ENCODE data around the gene RCC1.
"Not testable (repeated sequence)": the region's sequence is repeated elsewhere in the genome, so short reads cannot be mapped to it uniquely, and the experiment has no call there.

The RCC1 gene

DNA sequence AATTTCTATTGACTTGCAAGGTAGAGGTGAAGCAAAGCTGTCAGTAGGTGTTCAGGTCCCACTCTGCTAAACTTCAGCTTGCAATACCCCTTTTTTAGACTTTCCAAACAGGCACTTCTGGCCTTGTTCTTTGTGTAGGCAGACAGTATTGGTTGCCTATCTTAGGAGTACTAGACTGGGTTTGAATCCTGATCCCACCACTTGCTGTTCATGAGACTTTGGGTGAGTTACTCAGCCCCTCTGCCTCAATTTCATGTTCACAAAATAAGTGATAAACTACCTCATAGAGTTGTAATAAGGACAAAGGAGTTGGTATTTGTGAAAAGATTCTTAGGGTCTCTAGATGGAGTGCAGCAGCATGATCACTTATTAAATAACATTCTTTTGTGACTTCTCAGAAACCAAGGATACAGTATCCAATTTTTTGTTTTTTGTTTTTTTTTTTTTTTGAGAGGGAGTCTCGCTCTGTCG is 5.2 kb downstream of the RCC1 start:
- in situ Hi-C loops (cut with MboI; ENCODE audit: low sequenced_read_pairs) = no loop called here

GRCh38 chr1:28512058-28512611 is 6.3 kb downstream of the RCC1 start:
- in situ Hi-C loops (cut with MboI; ENCODE audit: low sequenced_read_pairs) = no loop called here

DNA sequence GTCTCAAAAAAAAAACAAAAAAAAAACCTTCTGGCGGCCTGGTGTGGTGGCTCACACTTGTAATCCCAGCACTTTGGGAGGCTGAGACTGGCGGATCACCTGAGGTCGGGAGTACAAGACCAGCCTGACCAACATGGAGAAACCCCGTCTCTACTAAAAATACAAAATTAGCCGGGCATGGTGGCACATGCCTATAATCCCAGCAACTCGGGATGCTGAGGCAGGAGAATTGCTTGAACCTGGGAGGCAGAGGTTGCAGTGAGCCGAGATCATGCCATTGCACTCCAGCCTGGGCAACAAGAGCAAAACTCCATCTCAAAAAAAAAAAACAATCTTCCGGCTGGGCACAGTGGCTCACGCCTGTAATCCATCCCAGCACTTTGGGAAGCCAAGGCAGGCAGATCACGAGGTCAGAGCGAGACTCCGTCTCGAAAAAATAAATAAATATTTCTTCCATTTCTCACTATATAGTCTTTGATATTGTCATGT is 8.6 kb downstream of the RCC1 start:
- in situ Hi-C loops (cut with MboI; ENCODE audit: low sequenced_read_pairs) = not testable (repeated sequence)

GRCh38 chr1:28516518-28516956 is 10.7 kb downstream of the RCC1 start:
- in situ Hi-C loops (cut with MboI; ENCODE audit: low sequenced_read_pairs) = no loop called here

DNA sequence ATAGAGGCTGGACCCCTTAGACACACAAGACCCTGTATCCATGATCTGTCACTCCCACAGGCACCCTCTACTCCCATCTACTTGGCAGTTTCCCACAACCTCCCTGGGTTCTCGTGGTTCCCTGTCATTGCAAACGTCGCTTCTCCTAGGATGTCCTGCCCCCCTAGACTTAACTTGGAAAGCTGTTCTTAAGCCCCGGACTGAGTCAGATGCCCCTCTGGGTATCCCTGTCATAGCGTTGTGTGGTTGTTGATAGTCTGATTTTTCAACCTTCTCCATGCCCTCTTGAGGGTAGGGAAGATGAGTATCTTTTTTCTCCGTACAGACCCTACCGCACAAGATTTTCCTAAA is 11.8 kb downstream of the RCC1 start:
- in situ Hi-C loops (cut with MboI; ENCODE audit: low sequenced_read_pairs) = no loop called here

- in situ Hi-C loops (cut with MboI; ENCODE audit: low sequenced_read_pairs) = no loop called here
These were observed 12.3 kb downstream of the RCC1 start for GRCh38 chr1:28518000-28518744.

- in situ Hi-C loops (cut with MboI; ENCODE audit: low sequenced_read_pairs) = no loop called here
These were observed 13.0 kb downstream of the RCC1 start for GRCh38 chr1:28518745-28519341.

GRCh38 chr1:28519946-28520725 is 14.3 kb downstream of the RCC1 start:
- in situ Hi-C loops (cut with MboI; ENCODE audit: low sequenced_read_pairs) = no loop called here

GRCh38 chr1:28520796-28521195 is 15.0 kb downstream of the RCC1 start:
- in situ Hi-C loops (cut with MboI; ENCODE audit: low sequenced_read_pairs) = not testable (repeated sequence)

DNA sequence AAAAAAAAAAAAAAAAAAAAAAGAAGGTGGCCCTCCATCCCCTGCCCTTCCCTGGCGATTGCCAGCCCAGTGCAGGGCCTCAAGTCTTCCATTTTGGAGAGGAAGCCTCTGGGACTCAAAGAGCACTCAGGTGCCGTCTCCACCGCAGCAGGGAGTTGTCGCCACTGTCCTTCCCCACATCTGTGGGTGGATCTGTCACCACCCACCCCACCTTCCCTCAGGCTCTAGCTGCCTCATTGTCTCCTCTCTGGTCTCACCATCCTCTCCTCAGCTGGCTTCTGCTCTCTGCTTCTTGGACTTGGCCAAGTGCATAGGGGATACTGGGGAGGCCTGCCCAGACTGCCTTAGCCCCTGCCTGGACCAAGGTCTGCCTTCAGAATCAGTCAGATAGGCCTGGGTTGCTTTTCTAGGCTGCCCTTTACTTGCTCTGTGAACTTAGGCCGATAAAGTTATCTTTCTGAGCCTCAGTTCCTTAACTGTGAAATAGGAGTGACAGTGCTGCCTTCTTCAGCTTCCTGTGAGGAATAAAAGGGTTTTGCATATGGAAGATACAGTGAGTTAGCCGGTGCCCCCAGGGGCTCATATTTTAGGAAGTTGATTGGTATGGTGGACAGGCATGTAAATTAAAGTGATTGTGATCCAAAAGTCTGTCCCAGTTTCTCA is 15.8 kb downstream of the RCC1 start:
- in situ Hi-C loops (cut with MboI; ENCODE audit: low sequenced_read_pairs) = no loop called here

GRCh38 chr1:28522537-28522936 is 16.7 kb downstream of the RCC1 start:
- in situ Hi-C loops (cut with MboI; ENCODE audit: low sequenced_read_pairs) = not testable (repeated sequence)

DNA sequence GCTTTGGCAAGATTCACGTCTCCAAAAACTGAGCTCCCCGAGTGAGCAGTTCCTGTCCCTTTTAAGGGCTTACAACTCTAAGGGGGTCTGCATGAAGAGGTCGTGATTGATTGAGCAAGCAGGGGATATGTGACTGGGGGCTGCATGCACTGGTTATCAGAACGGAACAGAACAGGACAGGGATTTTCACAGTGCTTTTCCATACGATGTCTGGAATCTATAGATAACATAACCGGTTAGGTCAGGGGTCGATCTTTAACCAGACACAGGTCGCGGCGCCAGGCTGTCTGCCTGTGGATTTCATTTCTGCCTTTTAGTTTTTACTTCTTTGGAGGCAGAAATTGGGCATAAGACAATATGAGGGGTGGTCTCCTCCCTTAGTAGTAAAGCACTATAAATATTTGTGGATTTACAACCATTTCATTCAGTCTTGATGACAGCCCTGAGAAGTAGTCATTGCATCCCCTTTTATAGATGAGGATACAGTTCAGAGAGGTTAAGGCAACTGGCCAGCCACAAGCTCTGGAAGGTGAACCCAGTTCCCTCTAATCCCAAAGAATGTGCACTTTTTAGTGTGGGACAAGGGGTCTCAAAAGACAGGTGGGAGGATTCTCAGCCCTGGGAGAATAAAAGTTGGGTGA is 19.3 kb downstream of the RCC1 start:
- in situ Hi-C loops (cut with MboI; ENCODE audit: low sequenced_read_pairs) = not testable (repeated sequence)

DNA sequence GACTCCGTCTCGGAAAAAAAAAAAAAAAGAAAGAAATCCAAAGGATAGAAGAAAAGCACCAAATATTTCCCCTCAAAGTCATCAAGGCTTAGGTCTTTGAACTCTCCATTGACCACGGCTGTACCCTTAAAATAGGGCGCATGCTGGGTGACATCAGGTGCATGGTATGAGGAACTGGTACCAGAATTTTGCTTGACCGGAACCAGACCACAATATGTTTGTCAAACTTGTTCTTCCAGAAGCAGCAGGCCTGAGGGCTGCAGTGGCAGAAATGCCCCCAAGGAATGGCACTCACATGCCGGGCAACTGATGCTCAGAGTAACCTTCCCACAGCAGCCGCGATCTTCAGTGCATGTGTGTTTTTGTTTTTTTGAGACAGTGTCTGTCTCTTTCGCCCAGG is 21.0 kb downstream of the RCC1 start:
- in situ Hi-C loops (cut with MboI; ENCODE audit: low sequenced_read_pairs) = no loop called here

DNA sequence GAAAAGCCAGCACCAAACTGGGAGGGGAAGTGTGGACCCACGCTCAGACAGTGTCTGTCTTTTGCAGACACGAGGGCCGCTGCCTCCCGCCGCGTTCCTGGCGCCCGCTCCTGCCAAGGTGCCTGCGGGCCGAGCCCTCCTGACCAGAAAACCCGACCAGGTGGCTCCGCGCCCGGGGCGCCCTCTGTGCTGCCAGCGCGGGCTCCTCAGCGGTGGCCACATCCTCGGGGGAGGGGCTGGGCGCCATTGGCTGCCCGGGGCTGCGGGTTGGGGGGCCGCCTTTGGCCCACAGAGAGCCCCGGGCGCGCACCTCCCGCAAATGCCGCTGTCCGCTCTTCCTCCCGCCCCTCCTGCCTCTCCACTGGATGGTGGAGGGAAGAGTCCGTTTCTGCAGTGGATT is 24.6 kb downstream of the RCC1 start:
- in situ Hi-C loops (cut with MboI; ENCODE audit: low sequenced_read_pairs) = no loop called here

- in situ Hi-C loops (cut with MboI; ENCODE audit: low sequenced_read_pairs) = no loop called here
These were observed 28.8 kb downstream of the RCC1 start for GRCh38 chr1:28534671-28535070.

GRCh38 chr1:28535180-28535579 is 29.3 kb downstream of the RCC1 start:
- in situ Hi-C loops (cut with MboI; ENCODE audit: low sequenced_read_pairs) = no loop called here

DNA sequence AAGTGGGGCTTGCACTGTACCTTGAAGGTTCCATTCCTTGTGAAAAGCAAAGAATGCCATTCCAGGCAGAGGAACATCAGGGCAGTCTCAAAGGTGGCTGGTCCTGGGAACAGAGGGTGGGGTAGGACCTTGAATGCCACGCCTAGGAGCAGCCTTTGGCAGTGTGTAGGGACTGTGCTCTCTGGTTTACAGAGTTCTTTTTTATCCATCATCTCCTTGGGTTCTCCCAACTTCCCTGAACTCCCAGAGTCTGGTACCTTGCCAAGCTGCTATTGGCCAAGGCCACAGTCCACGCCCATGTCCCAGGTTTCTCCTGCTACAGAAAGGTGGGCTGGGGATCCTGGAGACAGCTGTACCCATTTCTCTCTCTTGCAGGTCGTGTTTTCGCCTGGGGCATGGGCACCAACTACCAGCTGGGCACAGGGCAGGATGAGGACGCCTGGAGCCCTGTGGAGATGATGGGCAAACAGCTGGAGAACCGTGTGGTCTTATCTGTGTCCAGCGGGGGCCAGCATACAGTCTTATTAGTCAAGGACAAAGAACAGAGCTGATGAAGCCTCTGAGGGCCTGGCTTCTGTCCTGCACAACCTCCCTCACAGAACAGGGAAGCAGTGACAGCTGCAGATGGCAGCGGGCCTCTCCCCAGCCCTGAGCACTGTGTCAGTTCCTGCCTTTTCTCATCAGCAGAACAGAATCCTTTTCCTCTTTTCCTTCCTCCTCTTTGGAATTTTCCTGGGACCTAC is 31.8 kb downstream of the RCC1 start:
- in situ Hi-C loops (cut with MboI; ENCODE audit: low sequenced_read_pairs) = no loop called here

DNA sequence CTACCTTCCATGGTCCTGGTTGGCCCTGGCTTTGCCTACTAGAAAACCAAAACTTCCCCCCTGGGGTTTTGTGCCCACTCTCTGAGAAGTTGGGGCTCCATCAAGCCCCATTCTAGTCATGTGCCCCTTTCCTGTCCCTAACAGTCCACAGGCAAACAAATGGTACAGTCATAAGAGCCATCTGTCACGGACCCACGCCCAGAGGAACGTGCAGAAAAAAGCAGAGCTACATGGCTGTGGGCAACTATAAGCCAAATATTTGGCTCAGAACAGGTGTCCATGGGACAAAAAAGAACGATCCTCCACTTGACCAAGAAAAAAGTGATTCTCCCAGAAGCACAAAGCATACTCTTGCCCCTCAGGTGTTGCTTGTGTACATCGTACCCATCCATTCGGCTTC is 32.4 kb downstream of the RCC1 start:
- in situ Hi-C loops (cut with MboI; ENCODE audit: low sequenced_read_pairs) = no loop called here

DNA sequence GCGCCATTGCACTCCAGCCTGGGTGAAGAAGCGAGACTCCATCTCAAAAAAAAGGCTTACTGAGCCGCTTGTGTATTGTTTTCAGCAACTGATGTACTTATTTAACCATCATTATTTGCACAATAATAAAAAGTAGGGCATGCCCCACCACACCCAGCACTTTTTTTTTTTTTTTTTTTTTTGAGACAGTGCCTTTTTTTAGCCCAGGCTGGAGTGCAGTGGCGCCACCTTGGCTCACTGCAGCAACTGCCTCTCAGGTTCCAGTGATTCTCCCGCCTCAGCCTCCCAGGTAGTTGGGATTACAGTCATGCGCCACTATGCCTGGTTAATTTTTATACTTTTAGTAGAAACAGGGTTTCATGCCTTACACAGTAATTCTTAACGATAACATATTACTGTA is 34.8 kb downstream of the RCC1 start:
- in situ Hi-C loops (cut with MboI; ENCODE audit: low sequenced_read_pairs) = no loop called here

Measured in HL-60/S4 treated with retinoic acid at 250 ng/mL for 4 days and 3 days (cell line).